Measurements from ENCODE around the gene COQ5. TPM values are rescaled to one million over a fixed set of nuclear protein-coding genes. Genes with fewer than 3 reads are reported as not detected.

COQ5 gene
- total RNA-seq, 1 experiment from 2014 or later = 35.1 TPM

- ChIA-PET POLR2A (no interaction called here), CTCF (interaction anchor here (0.6 kb wide), 1 partner anchor 347 kb away, joined by 4 read pairs; no protein-coding TSS in a partner anchor)
- ATAC-seq (no peak), DNase-seq (ENCODE audit: low spot score) (no peak)
- Mint-ChIP-seq H3K27me3 (ENCODE audit: low read depth) (no peaks in the 10 kb centered on the region), H3K4me3 (peak overlapping the region; percentile 90), H3K27ac (peak overlapping the region; percentile 82), H3K4me1 (peaks cover 32% of the 10 kb centered on the region), H3K36me3 (peaks cover 28% of the 10 kb centered on the region), H3K9me3 (no peaks in the 10 kb centered on the region)
- TF ChIP-seq ZMAT4 (CRISPR knock-in tag; IDR thresholded peaks at IDR 0.05) (no peak), ATF6 (CRISPR knock-in tag; IDR thresholded peaks at IDR 0.05) (no peak), SMAD4 (CRISPR knock-in tag; IDR thresholded peaks at IDR 0.05) (no peak), MAX (CRISPR knock-in tag; IDR thresholded peaks at IDR 0.05) (no peak), CTCF (IDR thresholded peaks at IDR 0.05) (no peak), ZNF121 (CRISPR knock-in tag; IDR thresholded peaks at IDR 0.05) (peak; percentile 52; the same call in 1 of the 2 replicates), ZNF138 (CRISPR knock-in tag; conservative IDR thresholded peaks at IDR 0.05) (no peak)
Observed at GRCh38 chr12:120536064-120536791, 7.3 kb upstream of the COQ5 start.

- Mint-ChIP-seq H3K4me3 (peak overlapping the region; percentile 90), H3K27me3 (ENCODE audit: low read depth) (no peaks in the 10 kb centered on the region), H3K36me3 (peaks cover 20% of the 10 kb centered on the region), H3K27ac (peak overlapping the region; percentile 84), H3K9me3 (no peaks in the 10 kb centered on the region), H3K4me1 (peaks cover 34% of the 10 kb centered on the region)
- ATAC-seq (peak; percentile 81), DNase-seq (ENCODE audit: low spot score) (peak; percentile 64)
- CTCF ChIA-PET = interaction anchor here (1.0 to 1.2 kb wide), 3 partner anchors 36 to 105 kb away, joined by 3 to 4 read pairs (median 3); no protein-coding TSS in a partner anchor
- 0 out of 2 replicates have a peak, but pooled peaks have one; percentile 52 for TF ChIP-seq E2F5 (CRISPR knock-in tag; IDR thresholded peaks at IDR 0.05)
- 0 out of 2 replicates have a peak, but pooled peaks have one; percentile 24 for TF ChIP-seq ZNF512 (CRISPR knock-in tag; IDR thresholded peaks at IDR 0.05; ENCODE audit: borderline replicate concordance)
- TF ChIP-seq ZMAT4 (CRISPR knock-in tag; IDR thresholded peaks at IDR 0.05) = no peak
- peak; percentile 55; the same call in 1 of the 2 replicates for TF ChIP-seq KAT7 (CRISPR knock-in tag; IDR thresholded peaks at IDR 0.05; ENCODE audit: borderline replicate concordance)
- TF ChIP-seq RELA (CRISPR knock-in tag; IDR thresholded peaks at IDR 0.05; ENCODE audit: borderline replicate concordance) = peak; percentile 72; the same call in 1 of the 2 replicates
- TF ChIP-seq FOXP1 (CRISPR knock-in tag; IDR thresholded peaks at IDR 0.05; ENCODE audit: borderline replicate concordance) = peak; percentile 88; the same call in 1 of the 2 replicates
- no peak for TF ChIP-seq SOX15 (CRISPR knock-in tag; IDR thresholded peaks at IDR 0.05)
- TF ChIP-seq HMGXB4 (CRISPR knock-in tag; IDR thresholded peaks at IDR 0.05) = peak; percentile 81
- POLR2A ChIA-PET = interaction anchor here (1.4 kb wide), 1 partner anchor 39 kb away, joined by 7 read pairs; the partner anchor contains the start of gene DYNLL1
Observed at GRCh38 chr12:120534703-120535655, 6.0 kb upstream of the COQ5 start.
